Stimulated activated CD8-positive, alpha-beta memory T cell treated with anti-CD3 and anti-CD28 coated beads, Interleukin-7, amount 100 ng/mL, for 48 hours (primary cell): ENCODE measurements around the gene SYVN1.
"Not testable (repeated sequence)": the region's sequence is repeated elsewhere in the genome, so short reads cannot be mapped to it uniquely, and the experiment has no call there.

Experiments used
- DNase-seq, 2 donors: peaks; one replicate each; pipeline ENCODE4 v3.0.0-alpha.2; 2020; ENCODE audit warnings: low read depth in 1 of 2; ENCODE audit errors: extremely low read depth in 1 of 2

SYVN1 gene

GRCh38 chr11:65151331-65151899 lies 17.1 kb upstream of the SYVN1 start:
- no peak for DNase-seq

- DNase-seq: peak in 1 of 2 donors; percentile 47
Observed at GRCh38 chr11:65150509-65151299, 16.4 kb upstream of the SYVN1 start.

DNA sequence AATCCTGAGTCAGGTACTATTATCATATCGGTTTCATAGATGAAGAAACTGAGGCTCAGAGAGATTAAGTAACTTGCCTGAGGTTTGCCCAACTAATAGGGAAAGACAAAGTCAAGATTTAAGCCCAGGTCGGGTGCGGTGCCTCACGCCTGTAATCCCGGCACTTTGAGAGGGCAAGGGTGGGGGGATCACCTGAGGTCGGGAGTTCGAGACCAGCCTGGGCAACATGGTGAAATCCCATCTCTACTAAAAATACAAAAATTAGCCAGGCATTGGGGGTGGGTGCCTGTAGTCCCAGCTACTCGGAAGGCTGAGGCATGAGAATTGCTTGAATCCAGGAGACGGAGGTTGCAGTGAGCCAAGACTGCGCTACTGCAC lies 15.8 kb upstream of the SYVN1 start:
- not testable (repeated sequence) for DNase-seq

GRCh38 chr11:65148657-65149056 lies 14.3 kb upstream of the SYVN1 start:
- no peak for DNase-seq

DNA sequence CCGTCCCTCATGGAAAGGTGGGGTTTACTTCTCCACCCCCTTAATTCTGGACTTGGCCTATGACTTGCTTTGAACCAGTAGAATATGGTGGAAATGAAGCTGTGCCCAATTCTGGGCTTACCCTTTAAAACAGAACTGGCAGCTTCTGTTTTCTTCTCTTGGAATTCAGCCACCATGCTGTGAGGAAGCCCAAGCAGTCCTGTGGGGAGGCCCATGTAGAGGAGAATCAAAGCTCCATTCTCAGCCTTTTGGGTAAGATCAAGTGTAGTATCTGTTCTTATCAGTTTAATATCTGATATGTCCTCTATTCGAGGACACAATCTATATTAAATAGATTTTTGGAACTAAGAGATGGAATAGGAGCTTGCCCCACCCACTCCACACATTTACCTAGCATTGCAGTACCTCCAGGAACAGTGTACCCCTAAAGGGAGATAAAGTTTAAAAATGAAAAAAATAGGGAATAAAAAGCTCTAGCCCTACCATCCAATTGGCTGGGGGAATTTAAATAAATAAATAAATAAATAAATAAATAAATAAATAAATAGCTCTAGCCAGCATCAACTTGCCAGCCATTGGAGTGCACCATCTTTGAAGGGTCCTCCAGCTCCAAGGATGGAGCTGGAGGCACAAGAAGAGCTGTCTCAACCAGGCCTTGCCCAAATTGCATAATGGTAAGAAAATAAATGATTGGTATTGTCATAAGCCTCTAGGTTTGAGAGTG lies 13.2 kb upstream of the SYVN1 start:
- DNase-seq: no peak

GRCh38 chr11:65141896-65142494 lies 7.7 kb upstream of the SYVN1 start:
- no peak for DNase-seq

- no peak for DNase-seq
Observed at GRCh38 chr11:65136515-65137096, 2.3 kb upstream of the SYVN1 start.

GRCh38 chr11:65135633-65136145 lies 1.4 kb upstream of the SYVN1 start:
- no peak for DNase-seq

- DNase-seq: peak in 1 of 2 donors; percentile 78
Observed at GRCh38 chr11:65134952-65135632, 773 bp upstream of the SYVN1 start.

- no peak for DNase-seq
Observed at GRCh38 chr11:65133724-65134123, 595 bp downstream of the SYVN1 start.

DNA sequence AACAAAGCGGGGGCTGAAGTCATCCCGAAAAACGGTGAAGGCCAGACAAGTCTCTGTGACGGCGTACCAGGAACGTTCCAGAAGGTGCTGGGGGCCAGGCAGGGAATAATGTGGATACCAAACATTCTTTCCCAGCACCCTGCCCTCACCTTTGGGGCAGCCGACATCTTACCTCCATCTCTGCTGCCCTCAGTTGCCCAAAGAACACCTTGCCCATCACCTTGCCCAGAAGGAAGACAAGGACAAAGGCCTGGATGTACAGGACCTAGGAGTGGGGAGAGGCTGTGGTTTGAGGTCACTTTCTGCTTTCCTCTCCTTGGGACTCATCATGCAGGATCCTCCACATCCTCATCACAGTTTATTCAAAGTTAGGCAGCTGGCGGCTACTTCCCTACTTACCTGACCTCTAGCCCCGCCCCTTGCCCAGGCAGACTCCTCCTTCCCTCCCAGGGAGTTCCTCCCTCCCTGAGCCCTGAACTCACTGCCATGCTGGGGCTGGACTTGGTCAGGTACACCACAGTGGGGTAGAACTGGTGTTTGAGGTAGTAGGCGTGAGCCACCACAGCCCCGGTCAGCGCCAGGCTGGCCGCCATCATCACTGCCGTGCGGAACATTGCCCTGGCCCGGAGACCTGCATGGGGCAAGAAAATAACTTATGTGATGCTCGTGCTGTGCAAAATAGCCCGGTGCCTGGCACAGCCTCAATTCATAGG lies 1.2 kb downstream of the SYVN1 start:
- peak in 1 of 2 donors; percentile 62 for DNase-seq

- no peak for DNase-seq
Observed at GRCh38 chr11:65132238-65132987, 1.9 kb downstream of the SYVN1 start.

DNA sequence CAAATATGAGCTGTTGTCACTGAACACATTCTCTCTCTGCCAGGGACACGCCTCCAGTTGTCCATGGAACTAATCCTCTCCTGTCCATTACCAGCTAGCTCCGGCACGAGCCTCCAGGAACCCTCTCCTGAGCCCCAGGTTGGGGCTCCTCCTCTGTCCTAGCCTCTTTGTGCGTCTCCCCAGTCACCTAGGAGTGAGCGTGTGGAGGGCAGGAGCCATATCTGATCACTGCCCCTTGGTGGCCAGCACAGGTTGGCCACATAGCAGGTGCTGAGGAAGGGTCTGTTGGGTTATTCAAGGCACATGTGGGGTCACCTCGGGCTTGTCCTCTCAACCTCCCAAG lies 2.5 kb downstream of the SYVN1 start:
- DNase-seq: no peak

DNA sequence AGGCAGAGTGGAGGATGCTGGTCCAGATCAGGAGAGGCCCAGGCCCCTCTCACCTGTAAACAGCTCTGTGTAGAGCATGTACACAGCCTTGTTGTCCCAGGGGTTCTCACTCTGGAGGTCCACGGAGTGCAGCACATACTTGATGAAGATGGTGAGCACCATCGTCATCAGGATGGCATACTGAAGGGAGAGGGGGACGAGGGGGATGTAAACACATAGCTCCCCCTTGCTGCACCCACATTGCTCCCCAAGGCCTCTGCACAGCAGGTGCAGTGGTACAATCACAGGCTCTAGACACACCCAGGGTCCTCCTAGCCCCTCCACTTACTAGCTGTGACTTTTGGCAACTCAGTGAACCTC lies 2.9 kb downstream of the SYVN1 start:
- no peak for DNase-seq

GRCh38 chr11:65130631-65131416 lies 3.5 kb downstream of the SYVN1 start:
- no peak for DNase-seq

DNA sequence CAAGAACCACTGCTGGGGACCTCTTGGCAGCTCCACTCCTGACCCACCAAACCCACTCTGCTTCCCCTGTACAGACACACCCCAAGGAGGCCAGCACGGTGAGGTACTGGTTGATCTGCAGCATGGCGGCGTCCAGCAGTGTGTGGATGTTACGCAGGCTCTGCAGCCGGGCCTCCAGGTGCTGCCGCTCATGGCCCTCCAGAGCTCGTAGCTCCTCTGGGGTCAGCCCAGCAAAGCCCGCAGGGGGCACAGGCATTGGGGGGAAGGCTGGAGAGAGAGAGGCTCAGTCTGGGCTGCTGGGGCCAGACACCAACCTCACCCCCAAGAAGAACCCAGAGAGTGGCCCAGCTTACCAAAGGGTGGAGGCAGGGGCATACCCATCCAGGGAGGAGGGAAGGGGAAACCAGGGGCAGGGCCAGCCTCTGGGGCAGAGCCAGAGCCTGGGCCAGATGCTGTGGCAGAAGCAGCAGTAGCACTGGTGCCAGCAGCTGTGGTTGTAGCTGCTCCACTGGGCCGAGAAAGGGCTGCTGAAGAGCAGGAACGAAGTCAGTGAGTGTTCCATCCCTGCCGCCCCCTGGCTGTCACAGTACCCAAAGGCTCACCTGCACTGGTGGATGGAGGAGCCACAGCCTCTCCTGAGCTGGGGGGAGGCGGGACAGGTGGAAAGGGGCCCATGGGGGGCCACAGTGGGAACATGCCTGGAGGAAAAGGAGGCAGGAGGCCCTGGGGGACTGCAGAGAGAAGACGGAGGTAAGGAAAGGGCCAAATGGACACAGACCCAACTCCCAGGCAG lies 4.5 kb downstream of the SYVN1 start:
- DNase-seq: no peak
